ENCODE measurements around the gene PDE4A. TPM values are rescaled to one million over a fixed set of nuclear protein-coding genes. Genes with fewer than 3 reads are reported as not detected.

Gene PDE4A
- total and polyA plus RNA-seq, 10 of the 15 experiments (the other 5 are each of a cell fraction or from before 2014, with no cell fraction given) = 0.24 to 13.3 (median 4.9) TPM

DNA sequence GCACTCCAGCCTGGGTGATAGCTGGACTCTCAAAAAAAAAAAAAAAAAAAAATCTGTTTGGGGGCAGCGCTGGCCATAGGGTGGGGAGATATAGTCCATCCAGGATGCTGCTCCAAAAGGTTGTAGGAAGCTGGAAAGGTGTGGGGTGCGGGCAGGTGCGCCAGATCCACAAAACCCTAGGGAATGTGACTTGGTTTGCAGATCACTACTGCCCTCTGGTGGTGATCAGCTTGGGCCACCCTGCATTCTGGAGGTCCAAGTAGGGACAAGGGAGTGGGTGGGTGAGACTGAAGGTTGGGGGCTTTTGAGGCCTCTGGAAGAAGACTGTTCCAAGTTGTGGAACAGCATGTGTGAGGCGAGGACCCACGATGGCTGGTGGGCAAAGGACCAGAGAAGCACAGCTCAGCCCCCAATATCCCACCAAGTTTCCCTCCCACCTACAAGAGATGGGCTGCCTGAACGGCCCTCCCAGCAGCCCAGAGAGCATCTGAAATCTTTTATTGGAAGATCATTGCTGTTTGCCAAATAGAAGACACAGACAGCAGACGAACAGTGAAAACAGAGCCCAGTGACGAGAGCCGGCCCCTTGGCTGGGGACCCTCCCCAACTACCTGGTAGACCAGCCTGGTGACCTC lies 29.6 kb upstream of the PDE4A start (continued):
- TF ChIP-seq, protein P1, sequence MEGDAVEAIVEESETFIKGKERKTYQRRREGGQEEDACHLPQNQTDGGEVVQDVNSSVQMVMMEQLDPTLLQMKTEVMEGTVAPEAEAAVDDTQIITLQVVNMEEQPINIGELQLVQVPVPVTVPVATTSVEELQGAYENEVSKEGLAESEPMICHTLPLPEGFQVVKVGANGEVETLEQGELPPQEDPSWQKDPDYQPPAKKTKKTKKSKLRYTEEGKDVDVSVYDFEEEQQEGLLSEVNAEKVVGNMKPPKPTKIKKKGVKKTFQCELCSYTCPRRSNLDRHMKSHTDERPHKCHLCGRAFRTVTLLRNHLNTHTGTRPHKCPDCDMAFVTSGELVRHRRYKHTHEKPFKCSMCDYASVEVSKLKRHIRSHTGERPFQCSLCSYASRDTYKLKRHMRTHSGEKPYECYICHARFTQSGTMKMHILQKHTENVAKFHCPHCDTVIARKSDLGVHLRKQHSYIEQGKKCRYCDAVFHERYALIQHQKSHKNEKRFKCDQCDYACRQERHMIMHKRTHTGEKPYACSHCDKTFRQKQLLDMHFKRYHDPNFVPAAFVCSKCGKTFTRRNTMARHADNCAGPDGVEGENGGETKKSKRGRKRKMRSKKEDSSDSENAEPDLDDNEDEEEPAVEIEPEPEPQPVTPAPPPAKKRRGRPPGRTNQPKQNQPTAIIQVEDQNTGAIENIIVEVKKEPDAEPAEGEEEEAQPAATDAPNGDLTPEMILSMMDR (IDR thresholded peaks at IDR 0.05 in 2 of 3, conservative IDR thresholded peaks at IDR 0.05 in 1 of 3; ENCODE audit: control insufficient read depth in 2 of 3, extremely low read depth in 1 of 3, insufficient read depth in 1 of 3, low read depth in 3 of 3, low read length in 3 of 3) = peak; percentile 87 to 89 (median 88)
- no peak for TF ChIP-seq FOXK2 (IDR thresholded peaks at IDR 0.05)
- TF ChIP-seq, protein P2, sequence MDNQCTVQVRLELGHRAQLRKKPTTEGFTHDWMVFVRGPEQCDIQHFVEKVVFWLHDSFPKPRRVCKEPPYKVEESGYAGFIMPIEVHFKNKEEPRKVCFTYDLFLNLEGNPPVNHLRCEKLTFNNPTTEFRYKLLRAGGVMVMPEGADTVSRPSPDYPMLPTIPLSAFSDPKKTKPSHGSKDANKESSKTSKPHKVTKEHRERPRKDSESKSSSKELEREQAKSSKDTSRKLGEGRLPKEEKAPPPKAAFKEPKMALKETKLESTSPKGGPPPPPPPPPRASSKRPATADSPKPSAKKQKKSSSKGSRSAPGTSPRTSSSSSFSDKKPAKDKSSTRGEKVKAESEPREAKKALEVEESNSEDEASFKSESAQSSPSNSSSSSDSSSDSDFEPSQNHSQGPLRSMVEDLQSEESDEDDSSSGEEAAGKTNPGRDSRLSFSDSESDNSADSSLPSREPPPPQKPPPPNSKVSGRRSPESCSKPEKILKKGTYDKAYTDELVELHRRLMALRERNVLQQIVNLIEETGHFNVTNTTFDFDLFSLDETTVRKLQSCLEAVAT (IDR thresholded peaks at IDR 0.05) = no peak
- TF ChIP-seq, protein P3, sequence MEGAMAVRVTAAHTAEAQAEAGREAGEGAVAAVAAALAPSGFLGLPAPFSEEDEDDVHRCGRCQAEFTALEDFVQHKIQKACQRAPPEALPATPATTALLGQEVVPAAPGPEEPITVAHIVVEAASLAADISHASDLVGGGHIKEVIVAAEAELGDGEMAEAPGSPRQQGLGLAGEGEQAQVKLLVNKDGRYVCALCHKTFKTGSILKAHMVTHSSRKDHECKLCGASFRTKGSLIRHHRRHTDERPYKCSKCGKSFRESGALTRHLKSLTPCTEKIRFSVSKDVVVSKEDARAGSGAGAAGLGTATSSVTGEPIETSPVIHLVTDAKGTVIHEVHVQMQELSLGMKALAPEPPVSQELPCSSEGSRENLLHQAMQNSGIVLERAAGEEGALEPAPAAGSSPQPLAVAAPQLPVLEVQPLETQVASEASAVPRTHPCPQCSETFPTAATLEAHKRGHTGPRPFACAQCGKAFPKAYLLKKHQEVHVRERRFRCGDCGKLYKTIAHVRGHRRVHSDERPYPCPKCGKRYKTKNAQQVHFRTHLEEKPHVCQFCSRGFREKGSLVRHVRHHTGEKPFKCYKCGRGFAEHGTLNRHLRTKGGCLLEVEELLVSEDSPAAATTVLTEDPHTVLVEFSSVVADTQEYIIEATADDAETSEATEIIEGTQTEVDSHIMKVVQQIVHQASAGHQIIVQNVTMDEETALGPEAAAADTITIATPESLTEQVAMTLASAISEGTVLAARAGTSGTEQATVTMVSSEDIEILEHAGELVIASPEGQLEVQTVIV (IDR thresholded peaks at IDR 0.05; ENCODE audit: borderline replicate concordance, partially characterized antibody) = no peak
- TF ChIP-seq, protein P4, sequence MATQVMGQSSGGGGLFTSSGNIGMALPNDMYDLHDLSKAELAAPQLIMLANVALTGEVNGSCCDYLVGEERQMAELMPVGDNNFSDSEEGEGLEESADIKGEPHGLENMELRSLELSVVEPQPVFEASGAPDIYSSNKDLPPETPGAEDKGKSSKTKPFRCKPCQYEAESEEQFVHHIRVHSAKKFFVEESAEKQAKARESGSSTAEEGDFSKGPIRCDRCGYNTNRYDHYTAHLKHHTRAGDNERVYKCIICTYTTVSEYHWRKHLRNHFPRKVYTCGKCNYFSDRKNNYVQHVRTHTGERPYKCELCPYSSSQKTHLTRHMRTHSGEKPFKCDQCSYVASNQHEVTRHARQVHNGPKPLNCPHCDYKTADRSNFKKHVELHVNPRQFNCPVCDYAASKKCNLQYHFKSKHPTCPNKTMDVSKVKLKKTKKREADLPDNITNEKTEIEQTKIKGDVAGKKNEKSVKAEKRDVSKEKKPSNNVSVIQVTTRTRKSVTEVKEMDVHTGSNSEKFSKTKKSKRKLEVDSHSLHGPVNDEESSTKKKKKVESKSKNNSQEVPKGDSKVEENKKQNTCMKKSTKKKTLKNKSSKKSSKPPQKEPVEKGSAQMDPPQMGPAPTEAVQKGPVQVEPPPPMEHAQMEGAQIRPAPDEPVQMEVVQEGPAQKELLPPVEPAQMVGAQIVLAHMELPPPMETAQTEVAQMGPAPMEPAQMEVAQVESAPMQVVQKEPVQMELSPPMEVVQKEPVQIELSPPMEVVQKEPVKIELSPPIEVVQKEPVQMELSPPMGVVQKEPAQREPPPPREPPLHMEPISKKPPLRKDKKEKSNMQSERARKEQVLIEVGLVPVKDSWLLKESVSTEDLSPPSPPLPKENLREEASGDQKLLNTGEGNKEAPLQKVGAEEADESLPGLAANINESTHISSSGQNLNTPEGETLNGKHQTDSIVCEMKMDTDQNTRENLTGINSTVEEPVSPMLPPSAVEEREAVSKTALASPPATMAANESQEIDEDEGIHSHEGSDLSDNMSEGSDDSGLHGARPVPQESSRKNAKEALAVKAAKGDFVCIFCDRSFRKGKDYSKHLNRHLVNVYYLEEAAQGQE (IDR thresholded peaks at IDR 0.05; ENCODE audit: low read depth, low read length) = no peak
- no peak for TF ChIP-seq CBFB (IDR thresholded peaks at IDR 0.05; ENCODE audit: low read depth)
- TF ChIP-seq IKZF2 (IDR thresholded peaks at IDR 0.05) = peak; percentile 57 to 64
- no peak for TF ChIP-seq ZZZ3 (IDR thresholded peaks at IDR 0.05; ENCODE audit: control insufficient read depth, insufficient read length, low read depth)
- no peak for TF ChIP-seq KAT2A (conservative IDR thresholded peaks at IDR 0.05; ENCODE audit: control insufficient read depth, low read depth, low read length)
- TF ChIP-seq RELA (IDR thresholded peaks at IDR 0.05; ENCODE audit: borderline replicate concordance, partially characterized antibody) = no peak
- TF ChIP-seq MTA3 (IDR thresholded peaks at IDR 0.05; ENCODE audit: borderline replicate concordance, low read length) = no peak
- peak; percentile 43; the same call in 1 of the 2 replicates for TF ChIP-seq YY1 (IDR thresholded peaks at IDR 0.05; ENCODE audit: low read depth, low read length)
- peak; percentile 51 for TF ChIP-seq HDGF (IDR thresholded peaks at IDR 0.05)
- TF ChIP-seq, protein P5, sequence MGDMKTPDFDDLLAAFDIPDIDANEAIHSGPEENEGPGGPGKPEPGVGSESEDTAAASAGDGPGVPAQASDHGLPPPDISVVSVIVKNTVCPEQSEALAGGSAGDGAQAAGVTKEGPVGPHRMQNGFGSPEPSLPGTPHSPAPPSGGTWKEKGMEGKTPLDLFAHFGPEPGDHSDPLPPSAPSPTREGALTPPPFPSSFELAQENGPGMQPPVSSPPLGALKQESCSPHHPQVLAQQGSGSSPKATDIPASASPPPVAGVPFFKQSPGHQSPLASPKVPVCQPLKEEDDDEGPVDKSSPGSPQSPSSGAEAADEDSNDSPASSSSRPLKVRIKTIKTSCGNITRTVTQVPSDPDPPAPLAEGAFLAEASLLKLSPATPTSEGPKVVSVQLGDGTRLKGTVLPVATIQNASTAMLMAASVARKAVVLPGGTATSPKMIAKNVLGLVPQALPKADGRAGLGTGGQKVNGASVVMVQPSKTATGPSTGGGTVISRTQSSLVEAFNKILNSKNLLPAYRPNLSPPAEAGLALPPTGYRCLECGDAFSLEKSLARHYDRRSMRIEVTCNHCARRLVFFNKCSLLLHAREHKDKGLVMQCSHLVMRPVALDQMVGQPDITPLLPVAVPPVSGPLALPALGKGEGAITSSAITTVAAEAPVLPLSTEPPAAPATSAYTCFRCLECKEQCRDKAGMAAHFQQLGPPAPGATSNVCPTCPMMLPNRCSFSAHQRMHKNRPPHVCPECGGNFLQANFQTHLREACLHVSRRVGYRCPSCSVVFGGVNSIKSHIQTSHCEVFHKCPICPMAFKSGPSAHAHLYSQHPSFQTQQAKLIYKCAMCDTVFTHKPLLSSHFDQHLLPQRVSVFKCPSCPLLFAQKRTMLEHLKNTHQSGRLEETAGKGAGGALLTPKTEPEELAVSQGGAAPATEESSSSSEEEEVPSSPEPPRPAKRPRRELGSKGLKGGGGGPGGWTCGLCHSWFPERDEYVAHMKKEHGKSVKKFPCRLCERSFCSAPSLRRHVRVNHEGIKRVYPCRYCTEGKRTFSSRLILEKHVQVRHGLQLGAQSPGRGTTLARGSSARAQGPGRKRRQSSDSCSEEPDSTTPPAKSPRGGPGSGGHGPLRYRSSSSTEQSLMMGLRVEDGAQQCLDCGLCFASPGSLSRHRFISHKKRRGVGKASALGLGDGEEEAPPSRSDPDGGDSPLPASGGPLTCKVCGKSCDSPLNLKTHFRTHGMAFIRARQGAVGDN (IDR thresholded peaks at IDR 0.05) = no peak
- peak; percentile 90 for TF ChIP-seq SMC3 (IDR thresholded peaks at IDR 0.05; ENCODE audit: borderline replicate concordance, low read length)
- no peak for TF ChIP-seq YBX1 (IDR thresholded peaks at IDR 0.05)

All from GM12878 (cell line).